ENCODE results near the gene AKNAD1.
"Not testable (repeated sequence)": the region's sequence is repeated elsewhere in the genome, so short reads cannot be mapped to it uniquely, and the experiment has no call there.

AKNAD1 gene

DNA sequence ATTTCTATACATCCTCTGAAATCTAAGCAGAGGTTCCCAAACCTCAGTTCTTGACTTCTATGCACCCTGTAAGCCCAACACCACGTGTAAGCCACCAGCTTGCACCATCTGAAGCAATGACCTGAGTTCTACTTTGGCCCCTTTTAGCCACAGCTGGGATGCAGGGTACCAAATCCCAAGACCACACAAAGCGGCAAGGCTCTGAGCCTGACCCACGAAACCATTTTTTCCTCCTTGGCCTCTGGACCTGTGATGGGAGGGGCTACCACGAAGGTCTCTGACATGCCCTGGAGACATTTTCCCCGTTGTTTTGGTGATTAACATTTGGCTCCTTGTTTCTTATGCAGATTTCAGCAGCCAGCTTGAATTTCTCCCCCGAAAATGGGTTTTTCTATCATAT is 71.6 kb downstream of the AKNAD1 start:
- DNase-seq (ENCODE audit: low read depth) = no peak

GRCh38 chr1:108781575-108781944 is 75.3 kb downstream of the AKNAD1 start:
- DNase-seq (ENCODE audit: low read depth) = not testable (repeated sequence)

DNA sequence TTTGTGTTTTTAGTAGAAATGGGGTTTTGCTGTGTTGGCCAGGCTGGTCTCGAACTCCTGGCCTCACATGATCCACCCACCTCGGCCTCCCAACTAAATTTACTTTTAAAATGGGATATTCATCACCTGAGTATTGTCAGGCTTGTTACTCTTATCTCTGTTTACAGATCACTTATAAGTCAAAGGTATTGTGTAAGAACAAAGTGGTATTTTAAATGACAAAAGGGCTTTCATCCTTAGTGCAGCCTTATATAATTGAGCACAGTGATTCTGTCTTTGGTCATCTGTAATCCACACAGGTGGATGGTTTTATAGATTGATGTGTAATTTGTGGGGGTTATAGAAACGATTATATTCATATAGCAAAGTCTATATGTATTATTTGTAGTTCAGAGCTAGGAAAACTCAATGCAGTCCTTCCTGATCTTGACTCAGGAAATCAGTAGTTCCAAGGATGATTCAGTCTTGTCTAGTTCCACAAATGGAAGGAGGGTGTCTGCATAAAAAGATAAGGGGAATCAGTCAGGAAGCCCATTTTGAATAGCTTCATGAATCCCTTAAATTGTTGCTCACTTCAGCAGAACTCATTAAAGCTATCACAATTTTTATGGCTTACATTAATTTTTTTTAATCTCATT is 75.8 kb downstream of the AKNAD1 start:
- no peak for DNase-seq (ENCODE audit: low read depth)

- no peak for DNase-seq (ENCODE audit: low read depth)
Observed at GRCh38 chr1:108779455-108779854, 77.4 kb downstream of the AKNAD1 start.

DNA sequence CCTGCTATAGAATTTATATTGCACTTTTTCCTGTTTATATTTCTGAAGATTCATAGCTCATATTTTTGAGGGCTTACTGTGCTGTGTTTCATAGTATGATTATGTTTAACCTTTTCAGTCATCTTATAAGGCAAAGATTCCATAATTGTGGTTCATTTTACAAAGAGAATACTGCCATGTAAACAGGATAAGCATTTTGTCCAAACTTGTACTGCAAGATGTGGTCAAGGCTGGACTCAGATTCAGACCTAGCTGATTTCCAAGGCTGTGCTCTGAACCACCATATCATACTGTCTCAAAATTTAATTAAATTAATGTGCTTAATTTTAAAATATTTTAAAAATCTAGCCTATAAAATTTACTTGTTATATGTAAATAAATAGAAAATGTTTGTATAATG is 79.1 kb downstream of the AKNAD1 start:
- DNase-seq (ENCODE audit: low read depth) = no peak

DNA sequence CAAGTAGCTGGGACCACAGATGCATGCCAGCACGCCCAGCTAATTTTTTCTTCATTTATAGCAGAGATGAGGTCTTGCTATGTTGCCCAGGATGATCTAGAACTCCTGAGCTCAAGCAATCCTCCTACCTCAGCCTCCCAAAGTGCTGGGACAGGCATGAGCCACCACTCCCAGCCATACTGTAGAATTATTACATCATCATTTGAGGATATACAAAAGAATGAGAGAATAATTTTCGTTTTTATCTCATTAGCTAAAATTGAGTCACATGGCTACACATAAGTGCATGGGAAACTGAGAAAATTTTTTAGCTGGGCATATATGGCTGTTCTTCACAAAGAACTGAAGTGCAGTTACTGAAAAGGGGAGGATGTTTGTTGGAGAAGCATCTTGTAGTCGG is 89.2 kb downstream of the AKNAD1 start:
- DNase-seq (ENCODE audit: low read depth) = no peak

GRCh38 chr1:108767115-108767514 is 89.8 kb downstream of the AKNAD1 start:
- no peak for DNase-seq (ENCODE audit: low read depth)

Measured in iris pigment epithelial cell (primary cell).